ENCODE measurements around the gene ADSS1.

Gene ADSS1

GRCh38 chr14:104699426-104699748, 24.6 kb upstream of the ADSS1 start:
- no peak for DNase-seq (ENCODE audit: low read depth in 2 of 2)

- DNase-seq (ENCODE audit: low read depth in 2 of 2) = no peak
Observed at GRCh38 chr14:104700225-104700651, 23.8 kb upstream of the ADSS1 start.

GRCh38 chr14:104700747-104701217, 23.2 kb upstream of the ADSS1 start:
- no peak for DNase-seq (ENCODE audit: low read depth in 2 of 2)

GRCh38 chr14:104701383-104702076, 22.5 kb upstream of the ADSS1 start:
- DNase-seq (ENCODE audit: low read depth in 2 of 2) = no peak

- DNase-seq (ENCODE audit: low read depth in 2 of 2) = no peak
Observed at GRCh38 chr14:104702106-104702505, 21.9 kb upstream of the ADSS1 start.

GRCh38 chr14:104702673-104703072, 21.4 kb upstream of the ADSS1 start:
- DNase-seq (ENCODE audit: low read depth in 2 of 2) = no peak

- DNase-seq (ENCODE audit: low read depth in 2 of 2) = no peak
Observed at GRCh38 chr14:104703269-104703668, 20.8 kb upstream of the ADSS1 start.

- DNase-seq (ENCODE audit: low read depth in 2 of 2) = no peak
Observed at GRCh38 chr14:104704252-104704651, 19.8 kb upstream of the ADSS1 start.

GRCh38 chr14:104705340-104706047, 18.5 kb upstream of the ADSS1 start:
- no peak for DNase-seq (ENCODE audit: low read depth in 2 of 2)

GRCh38 chr14:104706733-104707607, 17.1 kb upstream of the ADSS1 start:
- no peak for DNase-seq (ENCODE audit: low read depth in 2 of 2)

- DNase-seq (ENCODE audit: low read depth in 2 of 2) = no peak
Observed at GRCh38 chr14:104707608-104708595, 16.1 kb upstream of the ADSS1 start.

- DNase-seq (ENCODE audit: low read depth in 2 of 2) = peak; percentile 52 to 53
Observed at GRCh38 chr14:104708606-104709268, 15.3 kb upstream of the ADSS1 start.

- DNase-seq (ENCODE audit: low read depth in 2 of 2) = no peak
Observed at GRCh38 chr14:104709387-104710039, 14.5 kb upstream of the ADSS1 start.

GRCh38 chr14:104710071-104710735, 13.8 kb upstream of the ADSS1 start:
- no peak for DNase-seq (ENCODE audit: low read depth in 2 of 2)

GRCh38 chr14:104712881-104713734, 10.9 kb upstream of the ADSS1 start:
- no peak for DNase-seq (ENCODE audit: low read depth in 2 of 2)

GRCh38 chr14:104714066-104714465, 10.0 kb upstream of the ADSS1 start:
- DNase-seq (ENCODE audit: low read depth in 2 of 2) = no peak

GRCh38 chr14:104714681-104715080, 9.3 kb upstream of the ADSS1 start:
- DNase-seq (ENCODE audit: low read depth in 2 of 2) = no peak

GRCh38 chr14:104715416-104715815, 8.6 kb upstream of the ADSS1 start:
- DNase-seq (ENCODE audit: low read depth in 2 of 2) = no peak

GRCh38 chr14:104715871-104716270, 8.2 kb upstream of the ADSS1 start:
- DNase-seq (ENCODE audit: low read depth in 2 of 2) = no peak
